PFSK-1 (cell line): ENCODE measurements around the gene SMR3A.

Experiments
- FOXP2 ChIP-seq: optimal IDR thresholded peaks from 2 replicates; pipeline ENCODE3; 2011; ENCODE audit warnings: borderline replicate concordance, control low read depth, inconsistent platforms; ENCODE audit not compliant: insufficient read depth; ENCODE audit errors: extremely low read length, extremely low read depth
- POLR2AphosphoS5 ChIP-seq: IDR thresholded peaks from 2 replicates; pipeline ENCODE4 v1.6.1; 2012; ENCODE audit warnings: low read depth, mild to moderate bottlenecking, control low read depth, low read length, moderate library complexity
- SIN3A ChIP-seq: IDR thresholded peaks from 2 replicates; pipeline ENCODE4 v1.6.1; 2012; ENCODE audit warnings: mild to moderate bottlenecking, low read length, moderate library complexity, borderline replicate concordance; ENCODE audit not compliant: insufficient read depth
- TAF1 ChIP-seq: IDR thresholded peaks from 2 replicates; pipeline ENCODE4 v1.6.1; 2012; ENCODE audit warnings: low read length, control low read depth, borderline replicate concordance; ENCODE audit not compliant: insufficient read depth
- TF ChIP-seq, protein P1 (sequence below), 2 experiments: IDR thresholded peaks; 2 replicates each; pipeline versions ENCODE4 v1.6.1 to v1.8.0; 2011 to 2012; ENCODE audit warnings: low read depth in 2 of 2, low read length in 2 of 2, control low read depth in 1 of 2, inconsistent platforms in 1 of 2, mild to moderate bottlenecking in 1 of 2, moderate library complexity in 1 of 2; ENCODE audit not compliant: insufficient read depth in 1 of 2

The SMR3A gene

DNA sequence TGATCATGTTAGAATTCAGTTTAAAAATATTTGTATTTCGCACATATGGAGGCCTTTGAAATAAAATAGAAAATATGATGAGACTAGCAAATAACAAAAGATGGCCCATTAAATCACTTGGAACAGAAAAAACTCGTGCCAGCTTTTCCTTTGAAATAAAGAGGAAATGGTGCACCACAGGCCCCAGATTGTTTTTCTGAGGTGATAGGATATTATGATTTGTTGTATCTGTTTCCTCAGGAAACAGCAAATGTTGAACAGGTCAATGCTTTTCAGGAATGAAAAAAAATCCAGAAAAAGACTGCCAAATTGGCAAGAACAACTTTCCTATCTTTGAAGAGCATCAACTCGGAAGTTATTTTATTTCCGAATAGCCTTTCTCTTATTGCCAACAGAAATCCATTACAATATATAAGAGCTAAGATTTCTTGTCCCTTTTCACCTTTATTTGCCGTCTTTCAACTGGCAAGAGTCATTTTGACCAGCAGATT is 22.2 kb downstream of the SMR3A start, which contains the start of gene SMR3B:
Gene SMR3B, plus strand, starts transcription at position 441 of the 491 bp plus-strand sequence. CDS start 1,380 bp downstream, outside the sequence.
- no peak for TF ChIP-seq TAF1
- no peak for TF ChIP-seq POLR2AphosphoS5
- TF ChIP-seq, protein P1, sequence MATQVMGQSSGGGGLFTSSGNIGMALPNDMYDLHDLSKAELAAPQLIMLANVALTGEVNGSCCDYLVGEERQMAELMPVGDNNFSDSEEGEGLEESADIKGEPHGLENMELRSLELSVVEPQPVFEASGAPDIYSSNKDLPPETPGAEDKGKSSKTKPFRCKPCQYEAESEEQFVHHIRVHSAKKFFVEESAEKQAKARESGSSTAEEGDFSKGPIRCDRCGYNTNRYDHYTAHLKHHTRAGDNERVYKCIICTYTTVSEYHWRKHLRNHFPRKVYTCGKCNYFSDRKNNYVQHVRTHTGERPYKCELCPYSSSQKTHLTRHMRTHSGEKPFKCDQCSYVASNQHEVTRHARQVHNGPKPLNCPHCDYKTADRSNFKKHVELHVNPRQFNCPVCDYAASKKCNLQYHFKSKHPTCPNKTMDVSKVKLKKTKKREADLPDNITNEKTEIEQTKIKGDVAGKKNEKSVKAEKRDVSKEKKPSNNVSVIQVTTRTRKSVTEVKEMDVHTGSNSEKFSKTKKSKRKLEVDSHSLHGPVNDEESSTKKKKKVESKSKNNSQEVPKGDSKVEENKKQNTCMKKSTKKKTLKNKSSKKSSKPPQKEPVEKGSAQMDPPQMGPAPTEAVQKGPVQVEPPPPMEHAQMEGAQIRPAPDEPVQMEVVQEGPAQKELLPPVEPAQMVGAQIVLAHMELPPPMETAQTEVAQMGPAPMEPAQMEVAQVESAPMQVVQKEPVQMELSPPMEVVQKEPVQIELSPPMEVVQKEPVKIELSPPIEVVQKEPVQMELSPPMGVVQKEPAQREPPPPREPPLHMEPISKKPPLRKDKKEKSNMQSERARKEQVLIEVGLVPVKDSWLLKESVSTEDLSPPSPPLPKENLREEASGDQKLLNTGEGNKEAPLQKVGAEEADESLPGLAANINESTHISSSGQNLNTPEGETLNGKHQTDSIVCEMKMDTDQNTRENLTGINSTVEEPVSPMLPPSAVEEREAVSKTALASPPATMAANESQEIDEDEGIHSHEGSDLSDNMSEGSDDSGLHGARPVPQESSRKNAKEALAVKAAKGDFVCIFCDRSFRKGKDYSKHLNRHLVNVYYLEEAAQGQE (IDR thresholded peaks at IDR 0.05; ENCODE audit: insufficient read depth in 1 of 2, low read depth in 2 of 2, low read length in 2 of 2): no peak
- no peak for TF ChIP-seq FOXP2
- no peak for TF ChIP-seq SIN3A

DNA sequence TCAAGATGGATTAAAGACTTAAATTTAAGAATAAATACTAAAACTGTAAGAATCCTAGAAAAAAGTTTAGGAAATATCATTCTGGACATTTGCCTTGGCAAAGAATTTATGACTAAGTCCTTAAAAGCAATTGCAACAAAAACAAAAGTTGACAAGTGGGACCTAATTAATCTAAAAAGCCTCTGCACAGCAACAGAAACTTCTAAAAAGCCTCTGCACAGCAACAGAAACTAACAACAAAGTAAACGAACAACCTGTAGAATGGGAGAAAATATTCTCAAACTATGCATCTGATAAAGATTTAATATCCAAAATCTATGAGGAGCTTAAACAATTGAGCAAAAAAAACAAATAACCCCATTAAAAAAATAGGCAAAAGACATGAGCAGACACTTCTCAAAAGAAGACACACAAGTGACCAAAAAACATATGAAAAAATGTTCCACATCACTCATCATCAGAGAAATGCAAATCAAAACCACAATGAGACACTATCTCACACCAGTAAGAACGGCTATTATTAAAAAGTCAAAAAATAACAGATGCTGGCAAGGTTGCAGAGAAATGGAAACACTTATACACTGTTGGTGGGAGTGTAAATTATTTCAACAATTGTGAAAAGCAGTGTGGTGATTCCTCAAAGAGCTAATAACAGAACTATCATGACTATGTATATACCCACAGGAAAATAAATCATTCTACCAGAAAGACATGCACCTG is 31.7 kb downstream of the SMR3A start:
- TF ChIP-seq SIN3A: no peak
- TF ChIP-seq FOXP2: no peak
- TF ChIP-seq, protein P1 (IDR thresholded peaks at IDR 0.05; ENCODE audit: insufficient read depth in 1 of 2, low read depth in 2 of 2, low read length in 2 of 2): no peak

DNA sequence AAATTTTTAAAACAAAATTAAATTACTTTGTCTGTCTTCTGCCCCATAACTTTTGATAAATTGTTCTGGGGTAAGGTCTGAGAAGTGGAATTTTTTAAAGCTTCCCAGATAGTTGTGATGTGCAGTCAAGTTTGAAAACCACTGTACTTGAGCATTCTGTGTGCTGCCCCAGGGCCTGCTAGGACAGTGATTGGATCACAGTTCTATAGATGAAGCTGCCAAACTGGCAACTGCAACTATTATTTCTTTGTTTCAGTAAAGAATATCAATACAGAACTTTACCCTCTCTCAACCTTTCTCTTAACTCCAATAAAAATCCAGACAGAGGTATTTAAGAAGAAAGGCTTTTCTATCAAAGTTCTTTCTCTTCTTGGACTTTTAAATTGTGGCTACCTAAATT is 37.0 kb downstream of the SMR3A start, which contains the start of gene OPRPN:
Gene OPRPN, plus strand, starts transcription at position 361 of the 400 bp plus-strand sequence. CDS start 1,346 bp downstream, outside the sequence.
- TF ChIP-seq SIN3A (no peak), TAF1 (no peak), POLR2AphosphoS5 (no peak), FOXP2 (no peak)
- TF ChIP-seq, protein P1 (IDR thresholded peaks at IDR 0.05; ENCODE audit: insufficient read depth in 1 of 2, low read depth in 2 of 2, low read length in 2 of 2): no peak

DNA sequence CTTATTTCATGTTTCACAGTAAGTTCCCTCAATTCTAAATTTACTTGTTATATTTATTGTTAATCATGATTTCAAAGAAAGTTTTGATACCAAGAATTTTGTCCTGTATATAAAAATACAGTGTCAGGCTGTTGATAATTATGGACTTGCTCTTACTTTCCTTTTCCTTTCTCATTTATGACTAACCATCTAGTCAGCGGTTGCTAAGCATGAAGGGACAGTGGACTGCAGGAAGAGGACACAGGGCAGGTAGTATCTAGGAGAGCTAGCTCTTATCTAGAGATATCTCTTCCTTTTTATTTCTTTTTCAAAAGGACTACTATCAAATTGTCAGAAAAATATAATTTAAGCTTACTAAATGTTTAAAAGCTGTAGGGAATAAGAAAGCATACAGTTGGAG is 38.8 kb downstream of the SMR3A start:
- TF ChIP-seq TAF1 (no peak), SIN3A (no peak), POLR2AphosphoS5 (no peak), FOXP2 (no peak)
- TF ChIP-seq, protein P1 (IDR thresholded peaks at IDR 0.05; ENCODE audit: insufficient read depth in 1 of 2, low read depth in 2 of 2, low read length in 2 of 2): no peak
